ENCODE results near the gene PDE1C.

- TF ChIP-seq CTCF (IDR thresholded peaks at IDR 0.05; ENCODE audit: low read depth, low read length) (no peak), POLR2A (IDR thresholded peaks at IDR 0.05; ENCODE audit: extremely low read depth, insufficient read length) (no peak), MYC (IDR thresholded peaks at IDR 0.05; ENCODE audit: low read depth, low read length) (no peak), MAX (IDR thresholded peaks at IDR 0.05; ENCODE audit: low read depth, low read length) (no peak)
These were observed 153.0 kb downstream of the PDE1C start for GRCh38 chr7:31917256-31917655.

All from NB4 (cell line).